ENCODE measurements around the gene TTC34. TPM values are rescaled to one million over a fixed set of nuclear protein-coding genes. Genes with fewer than 3 reads are reported as not detected.

Gene TTC34
- total and polyA plus RNA-seq, 2 of the 13 experiments (the other 11 are each of a cell fraction or from before 2014, with no cell fraction given), result 0.07 to 0.11 TPM

- no peak for FAIRE-seq
- peaks cover 4 to 47% of the 10 kb centered on the region in 2 experiments for H3K27me3 ChIP-seq (ENCODE audit: control insufficient read depth in 1 of 2, insufficient read depth in 2 of 2, low read length in 2 of 2)
- H3K4me2 ChIP-seq (ENCODE audit: low read depth, low read length), result no peak overlapping the region
- TF ChIP-seq ZNF850 (CRISPR knock-in tag; conservative IDR thresholded peaks at IDR 0.05), result 0 out of 2 replicates have a peak, but pooled peaks have one; percentile 32
- TF ChIP-seq, protein P1, sequence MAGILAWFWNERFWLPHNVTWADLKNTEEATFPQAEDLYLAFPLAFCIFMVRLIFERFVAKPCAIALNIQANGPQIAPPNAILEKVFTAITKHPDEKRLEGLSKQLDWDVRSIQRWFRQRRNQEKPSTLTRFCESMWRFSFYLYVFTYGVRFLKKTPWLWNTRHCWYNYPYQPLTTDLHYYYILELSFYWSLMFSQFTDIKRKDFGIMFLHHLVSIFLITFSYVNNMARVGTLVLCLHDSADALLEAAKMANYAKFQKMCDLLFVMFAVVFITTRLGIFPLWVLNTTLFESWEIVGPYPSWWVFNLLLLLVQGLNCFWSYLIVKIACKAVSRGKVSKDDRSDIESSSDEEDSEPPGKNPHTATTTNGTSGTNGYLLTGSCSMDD (CRISPR knock-in tag; IDR thresholded peaks at IDR 0.05), result no peak
- ChIA-PET POLR2A (no interaction called here), CTCF (ENCODE audit: low intra/inter-chr PET ratio, low total read pairs) (no interaction called here)
- H3K36me3 ChIP-seq (replicated peaks in 1 of 2; ENCODE audit: control insufficient read depth in 1 of 2, insufficient read depth in 2 of 2, low read length in 2 of 2), result no peaks in the 10 kb centered on the region
- H3K4me3 ChIP-seq (replicated peaks in 1 of 3; ENCODE audit: insufficient read depth in 1 of 3, low read depth in 2 of 3, low read length in 3 of 3), result no peak overlapping the region
- H2AFZ ChIP-seq (ENCODE audit: low read length), result no peak overlapping the region
- H3K27ac ChIP-seq (ENCODE audit: extremely low read length, insufficient read depth, low read length), result no peak overlapping the region
- intact Hi-C loops (cut with micrococcal nuclease; ENCODE audit: unreplicated experiment), result no loop called here
- DNase-seq (ENCODE audit: low spot score), result no peak
- BruUV-seq (replicated peaks), result no TSS peak
- no peak for ATAC-seq
- in situ Hi-C loops (cut with HindIII; ENCODE audit: extremely low pct_ligation_motif_present, low pct_unique_long_range_greater_than_20kb), result no loop called here
- 71% methylated on average over 10 of the region's 34 CpGs for WGBS (ENCODE audit: low lambda C conversion rate)
- no peaks in the 10 kb centered on the region; the same call in 1 of the 2 replicates for H3K9me3 ChIP-seq (ENCODE audit: low read length)
- H3K9ac ChIP-seq (ENCODE audit: insufficient read depth, low read depth, low read length), result no peak overlapping the region
- no peaks in the 10 kb centered on the region for H3K79me2 ChIP-seq (ENCODE audit: insufficient read depth, low read length)
- peaks cover 17% of the 10 kb centered on the region for H3K4me1 ChIP-seq (ENCODE audit: insufficient read depth, low read length)
- no peaks in the 10 kb centered on the region for H4K20me1 ChIP-seq (ENCODE audit: insufficient read depth, low read length)
These were observed 11.6 kb upstream of the TTC34 start for GRCh38 chr1:2812939-2813653.

GRCh38 chr1:2812136-2812535 lies 10.6 kb upstream of the TTC34 start:
- no peak for ATAC-seq
- H3K36me3 ChIP-seq (replicated peaks in 1 of 2; ENCODE audit: control insufficient read depth in 1 of 2, insufficient read depth in 2 of 2, low read length in 2 of 2), result no peaks in the 10 kb centered on the region
- no peak overlapping the region for H3K4me3 ChIP-seq (replicated peaks in 1 of 3; ENCODE audit: insufficient read depth in 1 of 3, low read depth in 2 of 3, low read length in 3 of 3)
- TF ChIP-seq ZNF878 (CRISPR knock-in tag; IDR thresholded peaks at IDR 0.05) (no peak), SP4 (CRISPR knock-in tag; IDR thresholded peaks at IDR 0.05) (no peak), SRSF4 (IDR thresholded peaks at IDR 0.05; ENCODE audit: low read depth, low read length, poor library complexity, severe bottlenecking) (no peak), ZXDC (CRISPR knock-in tag; IDR thresholded peaks at IDR 0.05) (no peak), ZNF12 (CRISPR knock-in tag; IDR thresholded peaks at IDR 0.05) (peak; percentile 99), ZEB1 (IDR thresholded peaks at IDR 0.05; ENCODE audit: insufficient replicate concordance, low read depth) (no peak)
- DNase-seq (ENCODE audit: low spot score), result no peak
- peaks cover 9 to 49% of the 10 kb centered on the region in 2 experiments; a peak in 4 of 5 replicates for H3K27me3 ChIP-seq (ENCODE audit: control insufficient read depth in 1 of 2, insufficient read depth in 2 of 2, low read length in 2 of 2)
- no peak overlapping the region for H3K4me2 ChIP-seq (ENCODE audit: low read depth, low read length)
- in situ Hi-C loops (cut with HindIII; ENCODE audit: extremely low pct_ligation_motif_present, low pct_unique_long_range_greater_than_20kb) (no loop called here), intact Hi-C loops (cut with micrococcal nuclease; ENCODE audit: unreplicated experiment) (no loop called here)
- POLR2A ChIA-PET, result no interaction called here
- no peaks in the 10 kb centered on the region for H3K79me2 ChIP-seq (ENCODE audit: insufficient read depth, low read length)
- no peak overlapping the region for H2AFZ ChIP-seq (ENCODE audit: low read length)
- no peak overlapping the region for H3K27ac ChIP-seq (ENCODE audit: extremely low read length, insufficient read depth, low read length)
- no peak overlapping the region for H3K9ac ChIP-seq (ENCODE audit: insufficient read depth, low read depth, low read length)
- no peak for FAIRE-seq
- H4K20me1 ChIP-seq (ENCODE audit: insufficient read depth, low read length), result no peaks in the 10 kb centered on the region
- WGBS (ENCODE audit: low lambda C conversion rate), result 63% methylated on average over 3 of the region's 7 CpGs
- peaks cover 17% of the 10 kb centered on the region for H3K4me1 ChIP-seq (ENCODE audit: insufficient read depth, low read length)
- no peaks in the 10 kb centered on the region; the same call in 1 of the 2 replicates for H3K9me3 ChIP-seq (ENCODE audit: low read length)
- CTCF ChIA-PET (ENCODE audit: low intra/inter-chr PET ratio, low total read pairs), result no interaction called here
- no TSS peak for BruUV-seq (replicated peaks)

All from HepG2 (cell line).